Measurements from ENCODE around the gene HTRA3.
A peak's percentile ranks its signal among the peaks of the same experiment; 100 is the strongest.

Gene HTRA3

DNA sequence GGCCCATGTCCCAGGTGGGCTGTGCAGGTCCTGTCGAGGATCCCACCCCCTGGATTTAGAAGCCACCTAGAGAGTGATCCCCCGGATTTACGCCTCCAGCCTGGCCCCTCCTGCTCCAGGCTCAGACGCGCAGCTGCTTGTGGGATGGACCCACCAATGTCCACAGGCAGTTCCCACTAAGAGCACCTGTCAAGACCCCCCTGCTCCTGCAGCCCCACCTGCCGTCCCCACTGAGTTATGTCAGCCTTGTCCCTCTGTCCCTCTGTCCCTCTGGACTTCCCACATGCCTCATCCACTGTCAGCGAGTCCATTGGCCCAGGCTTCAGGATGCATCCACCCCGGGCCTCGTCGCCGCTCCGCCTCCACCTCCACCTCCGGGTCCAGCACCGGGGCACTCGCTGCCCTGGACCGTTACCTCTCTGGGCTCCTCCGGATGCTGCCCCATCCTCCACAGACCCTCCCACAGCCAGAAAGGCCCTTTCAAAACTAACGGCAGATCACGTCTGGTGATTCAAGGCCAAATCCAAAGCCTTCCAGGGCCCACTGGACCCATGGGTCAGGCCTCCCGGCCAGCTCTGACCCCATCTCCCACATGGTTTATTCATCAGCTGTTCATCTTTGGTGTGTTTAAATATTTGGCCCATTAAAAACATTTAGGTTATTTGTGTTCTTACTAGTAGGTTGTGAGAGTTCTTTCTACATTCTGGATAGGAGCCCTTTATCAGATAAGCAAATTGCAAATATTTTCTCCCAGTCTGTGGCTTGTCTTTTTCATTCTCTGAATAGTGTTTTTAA lies 28.3 kb downstream of the HTRA3 start:
- Histone ChIP-seq H4K20me1 (peaks cover 0 to 45% (median 0%) of the 10 kb centered on the region in 11 experiments; a peak in 3 of 22 replicates), H3K27me3 (no peaks in the 10 kb centered on the region), H3K9me3 (replicated peaks in 1 of 11) (no peaks in the 10 kb centered on the region; a peak in 1 of 22 replicates), H3K36me3 (peaks cover 0 to 95% (median 62%) of the 10 kb centered on the region in 11 experiments; a peak in 17 of 22 replicates), H3K9ac (no peak overlapping the region), H3K4me1 (peaks cover 9 to 21% (median 14%) of the 10 kb centered on the region in 10 experiments; a peak in 18 of 20 replicates), H3K4me2 (no peak overlapping the region), H3K27ac (peak overlapping the region in 2 of 11 experiments; percentile 40 to 61; a peak in 2 of 22 replicates), H3K4me3 (no peak overlapping the region)
- TF ChIP-seq Cebpa-rat (IDR thresholded peaks at IDR 0.05), result no peak

DNA sequence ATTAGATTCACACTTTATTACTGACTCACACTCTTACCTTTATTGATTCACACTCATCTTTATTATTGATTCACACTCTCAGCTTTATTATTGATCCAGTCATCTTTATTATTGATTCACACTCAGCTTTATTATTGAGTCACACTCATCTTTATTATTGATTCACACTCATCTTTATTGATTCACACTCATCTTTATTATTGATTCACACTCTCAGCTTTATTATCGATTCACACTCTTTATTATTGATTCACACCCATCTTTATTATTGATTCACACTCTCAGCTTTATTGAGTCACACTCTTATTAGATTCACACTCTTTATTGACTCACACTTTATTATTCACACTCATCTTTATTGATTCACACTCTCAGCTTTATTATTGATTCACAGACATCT lies 31.3 kb downstream of the HTRA3 start:
- H4K20me1 ChIP-seq, result peaks cover 0 to 28% (median 0%) of the 10 kb centered on the region in 11 experiments; a peak in 4 of 22 replicates
- H3K27ac ChIP-seq, result no peak overlapping the region
- no peak overlapping the region for H3K4me2 ChIP-seq
- H3K36me3 ChIP-seq, result peaks cover 0 to 95% (median 59%) of the 10 kb centered on the region in 11 experiments; a peak in 16 of 22 replicates
- H3K9ac ChIP-seq, result no peak overlapping the region
- no peaks in the 10 kb centered on the region for H3K27me3 ChIP-seq
- TF ChIP-seq Cebpa-rat (IDR thresholded peaks at IDR 0.05), result no peak
- H3K9me3 ChIP-seq (replicated peaks in 1 of 11), result no peaks in the 10 kb centered on the region
- H3K4me3 ChIP-seq, result no peak overlapping the region
- H3K4me1 ChIP-seq, result peaks cover 13 to 38% (median 24%) of the 10 kb centered on the region in 10 experiments

DNA sequence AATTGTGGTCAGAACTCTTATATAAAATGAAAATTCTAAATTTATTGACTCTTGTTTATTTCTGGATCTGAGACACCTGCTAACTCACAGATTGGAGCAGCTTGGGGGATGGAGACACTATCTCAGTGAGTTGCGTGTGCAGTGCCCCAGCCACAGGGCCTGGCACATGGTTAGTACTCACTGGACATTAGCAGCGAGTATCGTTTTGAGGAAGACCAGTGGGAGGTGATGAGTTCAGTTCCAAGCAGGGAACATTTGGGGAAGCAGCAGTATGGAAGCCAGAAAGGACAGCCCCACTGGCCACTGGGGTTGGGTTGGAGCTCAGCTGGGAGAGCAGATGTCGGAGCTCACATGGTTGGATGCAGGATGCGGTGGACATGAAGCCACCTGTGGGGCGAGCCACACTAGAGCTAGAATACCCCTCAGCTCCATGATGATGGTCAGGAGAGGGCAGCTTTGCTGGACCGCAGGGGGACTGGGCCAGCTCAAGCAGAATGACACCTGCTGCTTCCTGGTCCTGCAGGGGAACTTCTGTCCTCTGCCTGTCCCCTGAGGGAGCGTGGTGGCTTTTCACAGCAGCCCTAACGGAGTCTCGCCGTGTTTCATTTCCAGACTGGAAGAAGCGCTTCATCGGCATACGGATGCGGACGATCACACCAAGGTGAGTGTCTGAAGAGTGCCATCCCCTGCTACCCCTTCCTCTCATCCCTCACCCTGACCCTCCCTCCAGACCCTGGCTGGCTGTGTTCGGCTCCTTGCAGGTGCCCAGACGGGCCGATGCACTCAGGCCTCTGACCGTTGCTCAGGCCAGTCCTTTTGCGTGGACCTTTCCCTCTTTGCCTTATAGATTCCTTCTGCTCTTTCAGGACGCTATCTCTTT lies 32.5 kb downstream of the HTRA3 start:
- Histone ChIP-seq H3K27me3 (no peaks in the 10 kb centered on the region), H3K4me1 (peaks cover 19 to 47% (median 32%) of the 10 kb centered on the region in 10 experiments), H3K9ac (peak overlapping the region in 2 of 11 experiments; percentile 1 to 56; a peak in 1 of 22 replicates), H3K4me3 (no peak overlapping the region), H3K27ac (peak overlapping the region in 7 of 11 experiments; percentile 47 to 83 (median 63); a peak in 9 of 22 replicates), H4K20me1 (peaks cover 0 to 33% (median 0%) of the 10 kb centered on the region in 11 experiments; a peak in 4 of 22 replicates), H3K9me3 (replicated peaks in 1 of 11) (no peaks in the 10 kb centered on the region), H3K4me2 (no peak overlapping the region), H3K36me3 (peaks cover 0 to 93% (median 54%) of the 10 kb centered on the region in 11 experiments; a peak in 16 of 22 replicates)
- TF ChIP-seq Cebpa-rat (IDR thresholded peaks at IDR 0.05), result no peak

DNA sequence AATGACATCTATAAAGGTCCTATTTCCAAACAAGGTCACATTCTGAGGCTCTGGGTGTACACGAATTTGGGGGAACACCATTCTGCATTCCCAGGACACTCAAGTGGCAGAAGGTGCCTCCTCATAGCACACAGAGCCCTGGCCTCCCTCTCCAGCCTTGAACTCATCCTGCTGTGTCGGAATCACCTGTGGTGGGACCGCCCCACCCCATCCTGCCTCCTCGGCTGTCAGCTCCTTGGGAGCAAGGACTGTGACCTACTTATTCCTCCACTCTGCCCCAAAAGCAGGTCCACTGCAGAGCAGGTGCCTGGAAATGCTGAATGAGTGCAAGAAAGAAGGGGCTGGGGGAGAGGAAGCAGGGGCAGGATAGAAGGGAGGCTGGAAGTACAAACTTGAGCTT lies 33.5 kb downstream of the HTRA3 start:
- H3K4me2 ChIP-seq, result peak overlapping the region in 5 of 11 experiments; percentile 7 to 53 (median 23); a peak in 6 of 22 replicates
- peaks cover 19 to 56% (median 39%) of the 10 kb centered on the region in 10 experiments for H3K4me1 ChIP-seq
- peaks cover 0 to 30% (median 0%) of the 10 kb centered on the region in 11 experiments; a peak in 4 of 22 replicates for H4K20me1 ChIP-seq
- H3K27ac ChIP-seq, result peak overlapping the region in 7 of 11 experiments; percentile 47 to 83 (median 63); a peak in 14 of 22 replicates
- no peak for TF ChIP-seq Cebpa-rat (IDR thresholded peaks at IDR 0.05)
- peak overlapping the region in 3 of 11 experiments; percentile 1 to 56 (median 53); a peak in 2 of 22 replicates for H3K9ac ChIP-seq
- H3K27me3 ChIP-seq, result no peaks in the 10 kb centered on the region
- H3K9me3 ChIP-seq (replicated peaks in 1 of 11), result no peaks in the 10 kb centered on the region
- no peak overlapping the region for H3K4me3 ChIP-seq
- peaks cover 0 to 85% (median 47%) of the 10 kb centered on the region in 11 experiments; a peak in 15 of 22 replicates for H3K36me3 ChIP-seq

- Histone ChIP-seq H3K27ac (peak overlapping the region in 9 of 11 experiments; percentile 23 to 83 (median 63); a peak in 18 of 22 replicates), H3K36me3 (peaks cover 0 to 82% (median 47%) of the 10 kb centered on the region in 11 experiments; a peak in 15 of 22 replicates), H3K27me3 (no peaks in the 10 kb centered on the region), H4K20me1 (peaks cover 0 to 29% (median 0%) of the 10 kb centered on the region in 11 experiments; a peak in 3 of 22 replicates), H3K4me2 (peak overlapping the region in 8 of 11 experiments; percentile 7 to 53 (median 19); a peak in 9 of 22 replicates), H3K4me3 (no peak overlapping the region), H3K9ac (peak overlapping the region in 5 of 11 experiments; percentile 1 to 56 (median 25); a peak in 5 of 22 replicates), H3K9me3 (replicated peaks in 1 of 11) (no peaks in the 10 kb centered on the region), H3K4me1 (peaks cover 19 to 62% (median 45%) of the 10 kb centered on the region in 10 experiments)
- TF ChIP-seq Cebpa-rat (IDR thresholded peaks at IDR 0.05), result no peak
Observed at GRCh38 chr4:8303485-8304281, 34.1 kb downstream of the HTRA3 start.

DNA sequence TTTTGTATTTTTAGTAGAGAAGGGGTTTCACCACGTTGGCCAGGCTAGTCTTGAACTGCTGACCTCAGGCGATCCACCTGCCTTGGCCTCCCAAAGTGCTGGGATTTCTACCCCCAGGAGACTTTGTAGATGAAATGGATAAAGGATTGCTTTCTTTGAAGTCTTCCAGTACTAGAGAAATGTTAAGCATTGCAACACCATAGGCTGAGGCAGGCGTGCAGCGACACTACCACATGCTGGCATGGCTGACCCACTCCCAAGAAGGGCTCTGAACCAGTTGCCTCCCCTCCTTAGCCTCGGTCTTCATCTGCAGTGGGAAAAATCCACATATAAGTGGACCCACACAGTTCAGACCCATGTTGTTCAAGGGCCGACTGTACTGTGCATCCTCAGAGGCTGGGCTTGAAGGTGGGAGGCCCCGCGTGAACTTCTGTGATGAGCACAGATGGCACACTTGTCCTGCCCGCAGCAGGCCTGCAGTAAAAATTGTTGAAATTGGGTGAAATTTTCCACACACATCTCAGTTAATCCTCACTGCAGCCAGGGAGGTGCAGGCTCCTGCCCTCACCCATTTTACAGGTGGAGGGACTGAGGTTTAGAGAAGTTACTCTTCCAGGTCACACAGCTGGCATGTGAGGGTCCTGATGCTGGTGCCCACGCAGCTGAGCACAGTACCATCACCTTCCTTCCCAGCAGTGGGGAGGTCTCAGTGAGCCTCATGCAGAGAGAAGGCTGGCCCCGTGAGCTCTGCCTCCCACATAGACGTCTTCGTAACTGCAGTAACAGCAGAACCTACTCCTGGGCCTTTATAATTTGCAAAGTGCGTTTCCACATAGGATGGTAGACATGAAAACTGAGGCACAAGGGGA lies 35.5 kb downstream of the HTRA3 start:
- Histone ChIP-seq H4K20me1 (peaks cover 0 to 38% (median 0%) of the 10 kb centered on the region in 11 experiments; a peak in 3 of 22 replicates), H3K36me3 (peaks cover 0 to 72% (median 47%) of the 10 kb centered on the region in 11 experiments; a peak in 15 of 22 replicates), H3K9ac (no peak overlapping the region), H3K4me3 (no peak overlapping the region), H3K4me1 (peaks cover 32 to 76% (median 59%) of the 10 kb centered on the region in 10 experiments), H3K27ac (peak overlapping the region in 3 of 11 experiments; percentile 4 to 83 (median 72); a peak in 2 of 22 replicates), H3K9me3 (replicated peaks in 1 of 11) (no peaks in the 10 kb centered on the region), H3K27me3 (peaks cover 0 to 3% (median 0%) of the 10 kb centered on the region in 11 experiments; a peak in 1 of 22 replicates), H3K4me2 (no peak overlapping the region)
- TF ChIP-seq Cebpa-rat (IDR thresholded peaks at IDR 0.05), result no peak

All from BLaER1 treated with 17β-estradiol and CSF1 and Interleukin-3, amounts not matched to agents 10 nM and 100 nM (cell line).